Stomach (tissue), 4 donors: Measurements from ENCODE around the gene HNMT.

Source experiments
- POLR2A ChIP-seq, 4 donors: fragments of 450-650 bp; IDR thresholded peaks; one replicate each; pipeline ENCODE4 v1.6.1; 2016; ENCODE audit warnings: antibody characterized with exemption in 4 of 4, control low read depth in 2 of 4, mild to moderate bottlenecking in 1 of 4, moderate library complexity in 1 of 4
- POLR2AphosphoS5 ChIP-seq, 3 donors: sonication (generic); formaldehyde crosslinking; IDR thresholded peaks; one replicate each; pipeline ENCODE4 v1.6.1; 2016; ENCODE audit warnings: antibody characterized with exemption in 3 of 3
- TF ChIP-seq, protein P1 (sequence below), 7 experiments: fragments of 450-650 bp in 4 of 7; fragments of 200-600 bp in 3 of 7; sonication (generic) in 3 of 7; IDR thresholded peaks; one replicate each; pipeline ENCODE4 v1.5.1; 2016 to 2019; ENCODE audit warnings: antibody characterized with exemption in 7 of 7, control low read depth in 2 of 7, mild to moderate bottlenecking in 1 of 7

DNA sequence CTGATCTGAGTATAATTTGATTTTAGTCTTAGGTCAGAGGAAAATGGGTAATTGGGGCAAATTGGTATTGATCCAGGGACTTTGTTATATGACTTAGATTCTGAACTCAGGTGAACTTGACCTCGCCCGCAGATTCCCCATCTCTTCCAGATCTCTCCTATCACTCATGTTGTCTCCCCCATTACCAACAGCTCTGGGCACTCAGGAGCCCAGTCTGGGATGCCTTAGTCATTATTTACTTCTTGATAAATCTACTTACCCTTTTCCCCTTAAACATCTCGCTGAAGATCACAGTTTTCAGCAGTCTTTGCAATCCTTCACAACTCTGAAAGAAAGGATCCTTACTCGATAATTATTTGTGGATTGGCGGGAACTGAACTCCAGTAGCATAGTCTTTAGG, 19.6 kb upstream of the HNMT start:
- no peak for TF ChIP-seq POLR2A (IDR thresholded peaks at IDR 0.05)
- TF ChIP-seq, protein P1, sequence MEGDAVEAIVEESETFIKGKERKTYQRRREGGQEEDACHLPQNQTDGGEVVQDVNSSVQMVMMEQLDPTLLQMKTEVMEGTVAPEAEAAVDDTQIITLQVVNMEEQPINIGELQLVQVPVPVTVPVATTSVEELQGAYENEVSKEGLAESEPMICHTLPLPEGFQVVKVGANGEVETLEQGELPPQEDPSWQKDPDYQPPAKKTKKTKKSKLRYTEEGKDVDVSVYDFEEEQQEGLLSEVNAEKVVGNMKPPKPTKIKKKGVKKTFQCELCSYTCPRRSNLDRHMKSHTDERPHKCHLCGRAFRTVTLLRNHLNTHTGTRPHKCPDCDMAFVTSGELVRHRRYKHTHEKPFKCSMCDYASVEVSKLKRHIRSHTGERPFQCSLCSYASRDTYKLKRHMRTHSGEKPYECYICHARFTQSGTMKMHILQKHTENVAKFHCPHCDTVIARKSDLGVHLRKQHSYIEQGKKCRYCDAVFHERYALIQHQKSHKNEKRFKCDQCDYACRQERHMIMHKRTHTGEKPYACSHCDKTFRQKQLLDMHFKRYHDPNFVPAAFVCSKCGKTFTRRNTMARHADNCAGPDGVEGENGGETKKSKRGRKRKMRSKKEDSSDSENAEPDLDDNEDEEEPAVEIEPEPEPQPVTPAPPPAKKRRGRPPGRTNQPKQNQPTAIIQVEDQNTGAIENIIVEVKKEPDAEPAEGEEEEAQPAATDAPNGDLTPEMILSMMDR (IDR thresholded peaks at IDR 0.05), result no peak
- TF ChIP-seq POLR2AphosphoS5 (IDR thresholded peaks at IDR 0.05), result no peak
